ENCODE results near the gene SMTNL2. TPM values are rescaled to one million over a fixed set of nuclear protein-coding genes. Genes with fewer than 3 reads are reported as not detected.

SMTNL2 gene
- 0.12 TPM in 1 of 2 replicates, not detected in the other for polyA plus RNA-seq

GRCh38 chr17:4584101-4584916, at the start of gene SMTNL2:
Gene SMTNL2, plus strand, starts transcription at chr17:4584529. Its CDS starts 77 bp downstream, at chr17:4584606.

GRCh38 chr17:4554997-4555799, 29.1 kb upstream of the SMTNL2 start, which contains the start of gene MYBBP1A:
Gene MYBBP1A, minus strand, starts transcription at chr17:4555384. Its CDS starts 60 bp downstream, at chr17:4555324.

GRCh38 chr17:4560421-4560820, 23.9 kb upstream of the SMTNL2 start, which contains the start of gene GGT6:
Gene GGT6, minus strand, starts transcription at chr17:4560577. Its CDS starts 56 bp downstream, at chr17:4560521.

GRCh38 chr17:4641297-4642195, 57.2 kb downstream of the SMTNL2 start, which contains the start of gene ALOX15:
Gene ALOX15, minus strand, starts transcription at chr17:4641678. Its CDS starts 27 bp downstream, at chr17:4641651.

Other genes starting within 250 kb of the SMTNL2 start
- 67.9 and 89.7 TPM in 2 replicates for gene UBE2G1, start 217.9 kb upstream of the SMTNL2 start, polyA plus RNA-seq
- not detected in 2 replicates for gene SPNS3, start 150.6 kb upstream of the SMTNL2 start, polyA plus RNA-seq
- 5.8 and 10.9 TPM in 2 replicates for gene SPNS2, start 85.6 kb upstream of the SMTNL2 start, polyA plus RNA-seq
- gene MYBBP1A, start 29.1 kb upstream of the SMTNL2 start, polyA plus RNA-seq = 5.6 and 5.9 TPM in 2 replicates
- not detected in 2 replicates for gene GGT6, start 24.0 kb upstream of the SMTNL2 start, polyA plus RNA-seq
- not detected in 2 replicates for gene ALOX15, start 57.1 kb downstream of the SMTNL2 start, polyA plus RNA-seq
- 2.6 and 2.9 TPM in 2 replicates for gene PELP1, start 119.6 kb downstream of the SMTNL2 start, polyA plus RNA-seq
- 5.8 and 6.3 TPM in 2 replicates for gene ARRB2, start 126.1 kb downstream of the SMTNL2 start, polyA plus RNA-seq
- gene MED11, start 146.9 kb downstream of the SMTNL2 start, polyA plus RNA-seq = 72.1 and 82.0 TPM in 2 replicates
- not detected in 2 replicates for gene ZMYND15, start 155.3 kb downstream of the SMTNL2 start, polyA plus RNA-seq
- 0.25 and 1.1 TPM in 2 replicates for gene CXCL16, start 155.4 kb downstream of the SMTNL2 start, polyA plus RNA-seq
- gene TM4SF5, start 187.4 kb downstream of the SMTNL2 start, polyA plus RNA-seq = not detected in 2 replicates
- gene VMO1, start 201.8 kb downstream of the SMTNL2 start, polyA plus RNA-seq = not detected in 2 replicates
- not detected in 2 replicates for gene GLTPD2, start 204.4 kb downstream of the SMTNL2 start, polyA plus RNA-seq
- gene PSMB6, start 211.6 kb downstream of the SMTNL2 start, polyA plus RNA-seq = 377 and 424 TPM in 2 replicates
- gene PLD2, start 222.6 kb downstream of the SMTNL2 start, polyA plus RNA-seq = 1.2 and 1.6 TPM in 2 replicates
- gene MINK1, start 248.8 kb downstream of the SMTNL2 start, polyA plus RNA-seq = 9.8 and 11.1 TPM in 2 replicates